Effector memory CD4-positive, alpha-beta T cell (primary cell): ENCODE measurements around the gene MGME1.

ENCODE experiments used
- DNase-seq, 3 donors: peaks; one replicate each; pipeline ENCODE4 v3.0.0-alpha.2; 2020
- H3K27ac ChIP-seq: 2 replicates; pipeline ENCODE4 v1.7.0; 2013; ENCODE audit warnings: mild to moderate bottlenecking, low read length, moderate library complexity; ENCODE audit not compliant: insufficient read depth, poor library complexity, severe bottlenecking
- H3K27me3 ChIP-seq: replicated peaks from 2 replicates; pipeline ENCODE4 v1.7.0; 2013; ENCODE audit warnings: mild to moderate bottlenecking, low read length; ENCODE audit not compliant: insufficient read depth, control insufficient read depth, poor library complexity, severe bottlenecking
- H3K36me3 ChIP-seq: 2 replicates; pipeline ENCODE4 v1.7.0; 2013; ENCODE audit warnings: mild to moderate bottlenecking, low read length, moderate library complexity; ENCODE audit not compliant: control insufficient read depth, insufficient read depth
- H3K4me1 ChIP-seq: 2 replicates; pipeline ENCODE4 v1.7.0; 2013; ENCODE audit warnings: low read length, mild to moderate bottlenecking; ENCODE audit not compliant: control insufficient read depth, insufficient read depth, poor library complexity, severe bottlenecking
- H3K4me3 ChIP-seq: 2 replicates; pipeline ENCODE4 v1.7.0; 2013; ENCODE audit warnings: low read length, low read depth, mild to moderate bottlenecking; ENCODE audit not compliant: insufficient read depth, poor library complexity, severe bottlenecking
- H3K9me3 ChIP-seq: 2 replicates; pipeline ENCODE4 v1.7.0; 2013; ENCODE audit warnings: mild to moderate bottlenecking, low read length, moderate library complexity; ENCODE audit not compliant: control insufficient read depth

The MGME1 gene

DNA sequence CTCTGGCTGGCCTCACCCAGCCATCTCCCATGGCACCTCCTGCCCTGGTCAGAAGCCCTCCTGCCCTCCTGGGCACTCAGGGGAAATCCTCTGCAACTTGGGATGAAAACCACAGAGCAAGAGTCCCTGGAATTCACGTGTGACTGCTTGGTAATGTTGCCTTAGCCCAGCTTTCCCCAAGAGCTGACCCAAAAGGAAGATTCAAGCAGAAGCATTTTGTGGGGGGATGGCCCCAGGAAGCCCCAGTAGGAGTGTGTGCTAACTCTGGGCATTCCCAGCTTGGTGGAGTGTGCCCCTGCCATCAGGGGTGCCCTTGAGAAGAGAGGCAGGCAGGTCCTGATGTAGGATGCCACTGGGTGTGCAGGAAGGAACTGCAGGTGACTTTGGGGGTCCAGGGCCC is 35.7 kb upstream of the MGME1 start:
- no peak for DNase-seq
- Histone ChIP-seq H3K27me3 (no peaks in the 10 kb centered on the region), H3K9me3 (no peaks in the 10 kb centered on the region), H3K27ac (no peak overlapping the region), H3K36me3 (no peaks in the 10 kb centered on the region), H3K4me1 (no peaks in the 10 kb centered on the region), H3K4me3 (no peak overlapping the region)

DNA sequence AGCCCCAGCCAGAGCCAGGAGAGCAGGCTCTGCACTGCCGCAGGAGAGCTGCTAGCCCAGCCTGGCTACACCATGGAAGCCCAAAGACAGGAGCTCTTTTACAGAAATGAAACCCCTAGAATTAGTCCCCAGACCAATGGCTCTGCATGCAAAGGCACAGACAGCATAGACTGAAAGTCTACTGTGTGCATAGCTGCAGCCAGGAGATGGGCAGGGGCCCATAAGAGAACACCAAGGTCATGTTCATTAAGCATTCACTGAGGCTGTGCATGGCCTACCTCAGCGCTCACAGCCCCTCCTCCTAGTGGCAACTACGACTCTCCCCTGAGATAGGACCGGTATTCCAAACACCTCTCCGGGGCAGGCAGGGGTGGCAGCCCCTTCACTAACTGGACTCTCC is 35.1 kb upstream of the MGME1 start:
- no peak for DNase-seq
- no peaks in the 10 kb centered on the region for H3K4me1 ChIP-seq
- no peaks in the 10 kb centered on the region for H3K27me3 ChIP-seq
- H3K9me3 ChIP-seq: no peaks in the 10 kb centered on the region
- H3K4me3 ChIP-seq: no peak overlapping the region
- no peaks in the 10 kb centered on the region for H3K36me3 ChIP-seq
- no peak overlapping the region for H3K27ac ChIP-seq

- Histone ChIP-seq H3K27ac (no peak overlapping the region), H3K27me3 (no peaks in the 10 kb centered on the region), H3K36me3 (no peaks in the 10 kb centered on the region), H3K4me3 (no peak overlapping the region), H3K9me3 (no peaks in the 10 kb centered on the region), H3K4me1 (peaks cover 5% of the 10 kb centered on the region)
- DNase-seq: no peak
Measured at GRCh38 chr20:17934141-17934862, 34.5 kb upstream of the MGME1 start.

DNA sequence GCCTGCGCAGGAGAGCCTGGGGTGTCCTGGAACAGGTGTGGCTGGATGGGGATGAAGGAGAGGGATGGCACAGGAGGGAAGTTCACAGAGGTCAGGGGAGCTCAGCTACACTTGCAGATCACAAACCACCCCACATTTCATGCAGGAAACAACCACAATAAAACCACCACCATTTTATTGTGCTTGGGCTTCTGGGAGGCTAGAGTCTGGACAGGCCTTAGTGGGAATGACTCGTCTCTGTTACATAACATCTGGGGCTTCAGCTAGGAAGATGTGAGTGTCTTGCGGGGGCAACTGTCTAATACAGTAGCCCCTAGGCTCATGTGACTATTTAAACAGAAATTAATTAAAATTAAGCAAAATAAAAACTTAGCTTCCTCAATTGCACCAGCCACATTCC is 33.6 kb upstream of the MGME1 start:
- H3K36me3 ChIP-seq: no peaks in the 10 kb centered on the region
- DNase-seq: no peak
- no peak overlapping the region for H3K27ac ChIP-seq
- H3K27me3 ChIP-seq: no peaks in the 10 kb centered on the region
- peaks cover 6% of the 10 kb centered on the region for H3K4me1 ChIP-seq
- no peaks in the 10 kb centered on the region for H3K9me3 ChIP-seq
- H3K4me3 ChIP-seq: no peak overlapping the region

DNA sequence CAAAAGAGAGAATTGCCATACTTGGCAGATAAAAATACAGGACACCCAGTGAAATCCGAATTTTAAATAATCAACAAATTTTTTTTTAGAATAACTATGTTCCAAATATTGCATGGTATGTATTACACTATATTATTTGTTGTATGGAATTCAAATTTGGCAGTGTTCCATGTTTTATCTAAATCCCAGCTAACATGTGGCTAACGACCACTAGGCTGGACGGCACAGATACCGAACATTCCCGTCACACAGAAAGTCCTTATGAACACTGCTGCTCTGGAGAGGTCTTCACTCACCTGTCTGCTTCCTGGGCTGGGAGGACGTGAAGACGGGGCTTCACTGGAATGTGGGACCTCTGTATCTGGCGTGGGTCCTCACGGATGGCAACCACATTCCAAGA is 33.1 kb upstream of the MGME1 start:
- Histone ChIP-seq H3K9me3 (no peaks in the 10 kb centered on the region), H3K4me3 (no peak overlapping the region), H3K27ac (no peak overlapping the region), H3K4me1 (peaks cover 6% of the 10 kb centered on the region), H3K27me3 (no peaks in the 10 kb centered on the region), H3K36me3 (no peaks in the 10 kb centered on the region)
- no peak for DNase-seq

GRCh38 chr20:17936286-17936760 is 32.5 kb upstream of the MGME1 start:
- H3K27ac ChIP-seq: no peak overlapping the region
- no peaks in the 10 kb centered on the region for H3K9me3 ChIP-seq
- no peaks in the 10 kb centered on the region for H3K36me3 ChIP-seq
- no peak for DNase-seq
- H3K4me1 ChIP-seq: peaks cover 6% of the 10 kb centered on the region
- H3K27me3 ChIP-seq: no peaks in the 10 kb centered on the region
- no peak overlapping the region for H3K4me3 ChIP-seq

GRCh38 chr20:17936761-17937732 is 31.8 kb upstream of the MGME1 start:
- H3K4me1 ChIP-seq: peaks cover 6% of the 10 kb centered on the region
- H3K27ac ChIP-seq: no peak overlapping the region
- no peak overlapping the region for H3K4me3 ChIP-seq
- no peaks in the 10 kb centered on the region for H3K9me3 ChIP-seq
- H3K36me3 ChIP-seq: peaks cover 4% of the 10 kb centered on the region
- DNase-seq: no peak
- no peaks in the 10 kb centered on the region for H3K27me3 ChIP-seq

DNA sequence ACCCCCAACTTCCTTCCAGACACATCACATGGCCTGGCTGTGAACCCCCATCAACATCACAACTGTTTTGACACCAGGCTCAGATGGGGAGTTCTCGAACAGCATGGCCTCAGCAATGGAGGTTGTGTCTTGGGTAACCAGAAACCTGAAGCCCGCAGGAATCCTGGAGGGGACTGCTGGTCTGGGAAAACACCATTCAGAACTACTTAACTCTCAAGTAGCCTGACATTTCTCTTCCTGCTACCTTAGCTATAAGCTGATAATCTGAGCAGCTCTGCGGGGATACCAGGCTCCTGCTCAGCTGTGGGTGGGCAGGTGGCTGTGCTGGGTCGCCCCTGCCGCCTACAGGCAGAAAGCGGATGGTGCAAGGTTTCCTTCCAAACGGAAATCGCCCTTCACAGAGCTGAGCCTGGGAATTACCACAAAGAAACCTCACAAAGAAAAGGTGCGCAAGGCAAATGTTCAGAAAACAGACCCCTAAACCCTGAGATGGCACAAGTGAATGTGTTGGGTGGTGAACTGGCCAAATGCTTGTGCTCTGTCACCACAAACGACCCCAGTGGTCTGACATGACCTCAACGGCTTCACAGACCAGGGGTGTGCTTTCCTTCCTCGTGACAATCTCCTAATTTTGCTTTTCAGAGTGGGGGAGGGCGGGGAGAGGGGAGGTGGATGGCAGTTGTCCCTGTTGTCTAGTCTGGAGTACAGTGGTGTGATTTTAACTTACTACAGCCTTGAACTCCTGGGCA is 29.8 kb upstream of the MGME1 start:
- Histone ChIP-seq H3K4me3 (no peak overlapping the region), H3K9me3 (no peaks in the 10 kb centered on the region), H3K4me1 (peaks cover 6% of the 10 kb centered on the region), H3K27me3 (no peaks in the 10 kb centered on the region), H3K27ac (no peak overlapping the region), H3K36me3 (peaks cover 23% of the 10 kb centered on the region)
- DNase-seq: peak; percentile 8 to 29 (median 14)

DNA sequence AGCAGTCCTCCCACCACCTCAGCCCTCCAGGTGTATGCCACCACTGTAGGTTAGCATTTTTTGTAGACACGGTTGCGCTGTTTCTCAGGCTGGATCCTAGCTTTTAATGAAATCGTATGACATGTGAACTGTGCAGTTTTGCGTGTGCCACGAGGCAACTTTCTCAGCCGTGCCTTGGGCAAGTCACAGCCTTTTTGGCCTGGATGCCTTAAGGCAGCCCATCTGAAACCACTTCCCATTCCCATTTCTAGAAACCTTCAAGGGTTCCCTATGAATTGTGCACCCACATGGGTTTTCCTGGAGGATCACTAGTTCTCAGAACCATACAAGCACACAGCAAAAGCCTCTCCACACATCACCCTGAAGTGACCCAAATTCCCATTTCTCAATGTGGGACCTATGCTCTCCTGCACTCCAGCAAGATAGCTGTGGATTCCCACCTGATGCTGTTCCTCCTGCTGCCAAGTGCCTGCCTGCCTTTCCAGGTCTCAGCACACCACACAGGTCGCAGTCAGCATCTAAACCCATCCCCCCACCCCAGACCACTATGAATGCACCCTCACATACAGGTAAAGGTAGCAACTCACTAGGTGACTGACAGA is 29.1 kb upstream of the MGME1 start:
- Histone ChIP-seq H3K9me3 (no peaks in the 10 kb centered on the region), H3K36me3 (peaks cover 24% of the 10 kb centered on the region), H3K4me1 (peaks cover 6% of the 10 kb centered on the region), H3K27me3 (no peaks in the 10 kb centered on the region), H3K4me3 (no peak overlapping the region), H3K27ac (no peak overlapping the region)
- DNase-seq: no peak
